Midbrain (tissue), 1 donor: ENCODE measurements around the gene ZBTB24.

Experiments
- DNase-seq: peaks from one replicate; lab custom pipeline; 2025; lab: John Stamatoyannopoulos, UW

The ZBTB24 gene

GRCh38 chr6:109417646-109418045 lies 65.4 kb downstream of the ZBTB24 start:
- DNase-seq = no peak
